T-helper 1 cell treated with Interleukin-12 subunit alpha and Interleukin-12 subunit beta and Interleukin-4 antibody, amounts not matched to agents 30 μg/mL and 1 μg/mL, for 36 hours (primary cell): ENCODE results near the gene PITPNC1.

Experiments
- H3K27ac Mint-ChIP-seq: one replicate; pipeline ENCODE4 v1.8.0; 2021; ENCODE audit warnings: mild to moderate bottlenecking, mixed read lengths
- H3K27me3 Mint-ChIP-seq: one replicate; pipeline ENCODE4 v1.8.0; 2021; ENCODE audit warnings: low read depth, mixed read lengths
- H3K36me3 Mint-ChIP-seq: one replicate; pipeline ENCODE4 v1.8.0; 2021; ENCODE audit warnings: low read depth, mixed read lengths
- H3K4me1 Mint-ChIP-seq: one replicate; pipeline ENCODE4 v1.8.0; 2021; ENCODE audit warnings: low read depth, mixed read lengths
- H3K4me3 Mint-ChIP-seq: one replicate; pipeline ENCODE4 v1.8.0; 2021; ENCODE audit warnings: mild to moderate bottlenecking, moderate library complexity, mixed read lengths
- H3K9me3 Mint-ChIP-seq: one replicate; pipeline ENCODE4 v1.8.0; 2021; ENCODE audit warnings: mixed read lengths

Gene PITPNC1

DNA sequence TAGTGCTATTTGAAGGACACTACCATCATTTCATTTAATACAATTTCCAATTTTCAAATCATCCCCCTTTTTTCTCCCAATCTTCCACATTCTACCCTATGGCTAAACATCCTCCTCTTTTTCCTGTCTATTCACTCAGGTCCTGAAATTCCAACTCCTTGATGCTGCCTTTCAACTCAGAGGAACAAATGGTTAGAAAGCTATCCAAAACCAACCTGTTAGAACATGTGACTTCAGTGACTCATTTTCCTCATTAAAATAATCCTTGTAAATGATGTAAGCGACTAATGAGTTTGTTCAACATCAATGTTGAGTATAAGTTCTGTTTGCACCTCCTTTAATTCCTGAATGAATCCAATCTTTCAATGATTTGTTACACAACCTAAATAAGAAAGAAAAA, 16.2 kb upstream of the PITPNC1 start:
- H3K36me3 Mint-ChIP-seq: peaks cover 28% of the 10 kb centered on the region
- H3K4me1 Mint-ChIP-seq: peaks cover 51% of the 10 kb centered on the region
- no peak overlapping the region for H3K4me3 Mint-ChIP-seq
- no peaks in the 10 kb centered on the region for H3K27me3 Mint-ChIP-seq
- peak overlapping the region; percentile 78 for H3K27ac Mint-ChIP-seq
- no peaks in the 10 kb centered on the region for H3K9me3 Mint-ChIP-seq

DNA sequence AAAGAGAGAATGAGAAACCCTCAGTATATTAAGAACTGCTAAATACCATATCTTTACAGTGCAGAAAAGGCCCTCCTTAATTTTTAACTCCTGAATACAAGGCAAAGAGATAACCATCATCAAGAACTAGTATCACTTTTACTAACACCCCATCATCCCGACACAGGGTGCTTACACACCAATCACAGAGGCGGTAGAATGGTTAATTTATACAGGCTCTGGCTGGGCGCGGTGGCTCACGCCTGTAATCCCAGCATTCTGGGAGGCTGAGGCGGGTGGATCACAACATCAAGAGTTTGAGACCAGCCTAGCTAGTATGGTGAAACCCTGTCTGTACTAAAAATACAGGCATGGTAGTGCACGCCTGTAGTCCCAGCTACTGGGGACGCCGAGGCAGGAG, 14.9 kb upstream of the PITPNC1 start:
- peaks cover 24% of the 10 kb centered on the region for H3K36me3 Mint-ChIP-seq

DNA sequence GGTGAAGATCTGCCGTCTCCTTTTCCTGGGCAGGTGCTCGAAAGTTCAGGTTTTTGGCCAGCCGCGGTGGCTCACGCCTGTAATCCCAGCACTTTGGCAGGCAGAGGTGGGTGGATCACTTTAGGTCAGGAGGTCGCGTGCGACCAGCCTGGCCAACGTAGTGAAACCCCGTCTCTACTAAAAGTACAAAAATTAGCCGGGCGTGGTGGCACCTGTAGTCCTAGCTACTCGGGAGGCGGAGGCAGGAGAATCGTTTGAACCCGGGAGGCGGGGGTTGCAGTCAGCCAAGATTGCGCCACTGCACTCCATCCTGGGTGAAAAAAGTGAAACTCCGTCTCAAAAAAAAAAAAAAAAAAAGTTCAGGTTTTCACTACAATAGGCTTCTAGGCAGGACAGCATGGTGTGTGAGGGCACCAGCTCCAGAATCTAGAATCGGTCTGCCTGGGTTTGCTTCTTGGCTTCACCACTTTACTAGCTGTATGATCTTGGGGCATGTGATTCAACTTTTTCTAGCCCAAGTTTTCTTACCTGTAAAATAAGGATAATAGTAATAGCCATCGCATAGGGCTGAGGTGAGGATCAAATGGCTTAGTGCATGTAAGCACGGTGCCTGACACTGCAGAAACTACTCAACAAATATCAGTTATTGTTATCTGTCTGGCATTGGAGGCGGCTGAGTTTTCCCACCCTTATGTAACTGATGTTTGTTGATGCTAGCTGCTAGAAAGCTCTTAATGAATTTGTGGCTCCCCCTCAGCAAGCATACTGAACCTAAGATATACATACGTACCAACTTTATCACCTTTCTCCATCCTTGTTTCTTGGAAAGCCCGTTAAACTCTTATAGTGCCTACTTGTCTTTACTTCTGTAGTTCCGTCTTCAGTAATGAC, 12.0 kb upstream of the PITPNC1 start:
- H3K27ac Mint-ChIP-seq: peak overlapping the region; percentile 95
- H3K9me3 Mint-ChIP-seq: no peaks in the 10 kb centered on the region
- no peaks in the 10 kb centered on the region for H3K27me3 Mint-ChIP-seq
- H3K36me3 Mint-ChIP-seq: peaks cover 19% of the 10 kb centered on the region
- peaks cover 50% of the 10 kb centered on the region for H3K4me1 Mint-ChIP-seq
- H3K4me3 Mint-ChIP-seq: peak overlapping the region; percentile 96

More for the DNA sequence above, 14.9 kb upstream of the PITPNC1 start:
- H3K4me3 Mint-ChIP-seq: no peak overlapping the region
- H3K27me3 Mint-ChIP-seq: no peaks in the 10 kb centered on the region
- H3K4me1 Mint-ChIP-seq: peaks cover 55% of the 10 kb centered on the region
- no peaks in the 10 kb centered on the region for H3K9me3 Mint-ChIP-seq
- H3K27ac Mint-ChIP-seq: peak overlapping the region; percentile 11

DNA sequence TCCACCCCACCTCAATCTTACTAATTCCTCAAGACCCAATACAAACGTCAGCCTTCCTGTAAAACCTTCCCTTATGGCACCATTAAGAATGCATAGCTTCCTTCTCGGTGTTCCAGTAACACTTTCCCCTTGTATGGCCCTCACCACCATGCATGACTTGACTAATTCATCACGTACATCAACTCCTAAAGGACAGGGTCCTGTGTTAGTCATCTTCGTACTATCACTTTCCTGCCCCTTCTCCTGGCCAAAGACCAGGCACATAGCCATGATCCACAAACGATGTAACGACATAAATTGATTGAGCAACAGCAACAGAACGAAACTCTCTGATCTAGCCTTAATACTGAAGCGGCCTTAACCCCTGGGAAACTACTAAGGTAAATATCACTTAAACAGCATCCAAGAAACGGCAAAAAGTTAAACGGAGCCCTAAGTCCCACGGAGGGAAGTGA, 11.3 kb upstream of the PITPNC1 start:
- Mint-ChIP-seq H3K27me3 (no peaks in the 10 kb centered on the region), H3K4me3 (peak overlapping the region; percentile 96), H3K4me1 (peaks cover 44% of the 10 kb centered on the region), H3K36me3 (peaks cover 18% of the 10 kb centered on the region), H3K9me3 (no peaks in the 10 kb centered on the region), H3K27ac (peak overlapping the region; percentile 95)

DNA sequence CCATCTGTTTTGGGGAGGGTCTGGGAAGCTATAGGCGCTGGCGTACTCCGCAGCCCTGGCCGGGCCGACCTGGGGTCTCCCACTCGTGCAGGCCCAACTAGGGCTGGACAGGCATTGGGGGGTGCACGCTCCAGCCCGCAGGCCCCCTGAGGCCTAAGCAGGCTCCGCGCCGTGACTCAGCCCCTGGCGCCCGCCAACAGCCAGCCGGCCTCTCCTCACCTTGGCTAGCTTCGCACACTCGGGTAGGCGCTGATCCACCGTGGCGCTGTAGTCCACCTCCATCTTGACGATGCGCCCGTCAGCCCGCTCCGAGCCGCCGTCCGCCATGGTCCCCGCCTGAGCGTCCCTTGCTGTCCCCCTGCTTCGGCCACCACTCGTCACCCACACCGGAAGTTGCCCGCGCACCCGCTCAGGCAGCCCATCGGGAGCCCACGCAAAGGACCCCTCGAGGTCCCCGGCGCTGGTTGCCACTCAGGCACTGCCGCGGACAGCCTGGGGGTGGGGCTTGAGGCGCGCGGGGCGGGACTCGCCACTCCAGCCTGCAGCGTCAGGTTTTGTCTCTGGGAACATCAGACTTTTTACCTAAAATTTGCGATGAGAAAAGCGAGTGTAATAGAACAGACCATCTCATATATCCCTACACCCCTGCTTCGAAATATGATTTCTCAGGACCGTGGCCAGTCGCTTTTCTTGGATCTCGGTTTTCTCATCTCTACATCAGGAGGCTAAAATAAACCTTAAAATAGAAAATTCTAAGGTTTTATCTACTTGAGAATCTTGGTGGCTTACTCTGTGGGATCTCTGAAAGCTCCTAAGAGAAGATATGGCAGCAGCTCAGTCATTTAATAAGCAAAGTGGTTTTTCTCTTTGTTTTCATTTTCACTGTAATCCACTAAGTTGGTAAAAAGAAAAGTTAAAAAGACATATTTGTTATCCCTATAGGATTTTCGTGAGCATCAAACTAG, 10.6 kb upstream of the PITPNC1 start, which contains the start of gene PSMD12:
Gene PSMD12, minus strand, starts transcription at position 385 of the 965 bp plus-strand sequence. Its CDS starts 58 bp downstream, at position 327.
- H3K9me3 Mint-ChIP-seq: no peaks in the 10 kb centered on the region
- H3K4me3 Mint-ChIP-seq: peak within 1 kb of the TSS; percentile 96
- H3K4me1 Mint-ChIP-seq: peaks cover 39% of the 10 kb centered on the region
- H3K27ac Mint-ChIP-seq: peak within 1 kb of the TSS; percentile 95
- H3K27me3 Mint-ChIP-seq: no peaks in the 10 kb centered on the region
- H3K36me3 Mint-ChIP-seq: peaks cover 13% of the 10 kb centered on the region

DNA sequence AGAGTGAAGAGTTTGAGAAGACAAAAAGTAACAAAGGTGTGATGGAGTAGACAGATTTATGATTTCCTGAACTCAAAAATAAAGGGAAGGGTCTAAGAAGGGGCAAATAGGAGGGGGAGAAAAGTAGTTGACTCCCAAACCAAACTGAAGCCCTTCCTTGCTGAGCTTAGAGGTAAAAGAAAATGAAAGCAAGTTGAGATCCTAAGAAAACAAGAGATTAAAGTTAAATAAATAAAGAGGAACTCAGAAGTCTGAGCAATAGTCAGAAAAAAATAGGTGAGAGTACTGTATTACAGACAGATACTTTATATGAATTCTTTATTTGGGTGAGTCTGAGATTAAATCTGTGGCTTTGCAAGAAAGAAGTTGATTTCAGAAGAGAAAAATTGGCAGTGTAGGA, 7.4 kb upstream of the PITPNC1 start:
- no peaks in the 10 kb centered on the region for H3K27me3 Mint-ChIP-seq
- H3K4me3 Mint-ChIP-seq: no peak overlapping the region
- H3K4me1 Mint-ChIP-seq: peaks cover 27% of the 10 kb centered on the region
- H3K9me3 Mint-ChIP-seq: no peaks in the 10 kb centered on the region
- peaks cover 3% of the 10 kb centered on the region for H3K36me3 Mint-ChIP-seq
- no peak overlapping the region for H3K27ac Mint-ChIP-seq

DNA sequence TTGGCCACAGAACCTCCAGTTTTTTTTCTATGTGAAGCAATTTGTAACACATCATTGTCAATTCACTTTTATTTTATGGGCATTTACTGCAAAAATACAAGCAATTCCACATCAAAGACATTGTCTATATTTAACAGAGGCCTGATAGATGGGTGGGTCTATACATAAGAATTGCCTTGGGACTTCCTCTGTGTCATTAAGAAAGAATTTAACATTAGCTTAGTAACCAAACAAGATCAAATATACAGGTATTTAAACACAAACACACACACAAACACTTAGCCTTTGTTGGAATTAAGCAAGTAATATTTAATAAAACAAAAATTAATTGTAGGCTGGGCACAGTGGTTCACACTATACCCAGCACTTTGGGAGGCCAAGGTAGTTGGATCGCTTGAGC, 4.3 kb upstream of the PITPNC1 start:
- Mint-ChIP-seq H3K27me3 (no peaks in the 10 kb centered on the region), H3K9me3 (no peaks in the 10 kb centered on the region), H3K4me3 (no peak overlapping the region), H3K27ac (no peak overlapping the region), H3K4me1 (peaks cover 20% of the 10 kb centered on the region), H3K36me3 (no peaks in the 10 kb centered on the region)

DNA sequence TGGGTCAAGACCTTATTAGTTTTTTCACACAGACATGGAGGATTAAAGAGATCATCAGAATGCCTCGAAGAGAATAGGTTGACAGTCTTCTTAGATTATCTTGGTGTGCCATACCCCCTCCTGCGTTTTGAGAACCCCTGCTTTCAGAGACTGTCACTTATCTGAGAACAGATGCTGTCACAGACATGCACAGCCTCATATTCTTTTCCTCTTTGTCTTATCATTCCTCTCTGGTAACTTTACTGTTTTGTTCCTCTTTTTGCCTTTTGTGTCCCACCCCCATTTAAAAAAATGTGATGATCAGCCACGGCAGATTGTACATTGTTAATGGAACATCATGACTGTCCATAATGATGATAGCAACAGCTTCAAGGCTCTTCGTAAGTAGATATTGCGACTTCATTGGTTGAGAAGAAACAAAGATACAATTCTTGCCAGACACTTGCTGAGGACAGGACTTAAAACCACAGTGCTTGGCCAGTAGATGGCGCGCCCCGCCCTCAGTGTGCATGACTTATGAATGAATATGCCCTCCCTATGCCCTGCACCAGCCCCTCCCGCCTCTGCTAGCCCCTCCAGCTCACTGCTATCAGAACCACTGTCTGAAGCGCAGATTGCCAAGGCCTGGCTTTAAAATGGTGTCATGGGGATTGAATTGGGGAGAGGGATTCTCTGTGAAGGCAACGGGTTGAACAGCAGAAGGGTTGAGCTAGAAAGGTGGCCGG, 2.6 kb upstream of the PITPNC1 start:
- Mint-ChIP-seq H3K9me3 (no peaks in the 10 kb centered on the region), H3K4me3 (peak overlapping the region; percentile 39), H3K27me3 (no peaks in the 10 kb centered on the region), H3K36me3 (peaks cover 3% of the 10 kb centered on the region), H3K27ac (peak overlapping the region; percentile 64), H3K4me1 (peaks cover 23% of the 10 kb centered on the region)

DNA sequence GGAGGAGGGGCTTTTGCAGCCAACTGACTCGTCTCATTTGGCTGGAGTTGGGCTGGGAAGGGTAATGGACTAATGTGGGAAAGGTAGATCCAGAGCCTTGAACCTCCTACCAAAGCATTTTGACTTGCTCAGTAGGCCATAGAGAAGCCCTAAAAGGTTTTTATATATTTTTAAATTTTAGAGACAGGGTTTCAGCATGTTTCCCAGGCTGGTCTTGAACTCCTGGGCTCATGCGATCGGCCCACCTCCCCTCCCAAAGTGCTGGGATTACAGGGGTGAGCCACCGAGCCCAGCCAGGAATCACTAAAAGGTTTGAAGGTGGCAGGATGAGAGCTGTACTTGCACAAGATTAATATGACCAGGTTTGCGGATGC, 2.0 kb upstream of the PITPNC1 start:
- Mint-ChIP-seq H3K4me3 (peak overlapping the region; percentile 19), H3K36me3 (peaks cover 3% of the 10 kb centered on the region), H3K27me3 (no peaks in the 10 kb centered on the region), H3K9me3 (no peaks in the 10 kb centered on the region), H3K27ac (no peak overlapping the region), H3K4me1 (peaks cover 23% of the 10 kb centered on the region)

DNA sequence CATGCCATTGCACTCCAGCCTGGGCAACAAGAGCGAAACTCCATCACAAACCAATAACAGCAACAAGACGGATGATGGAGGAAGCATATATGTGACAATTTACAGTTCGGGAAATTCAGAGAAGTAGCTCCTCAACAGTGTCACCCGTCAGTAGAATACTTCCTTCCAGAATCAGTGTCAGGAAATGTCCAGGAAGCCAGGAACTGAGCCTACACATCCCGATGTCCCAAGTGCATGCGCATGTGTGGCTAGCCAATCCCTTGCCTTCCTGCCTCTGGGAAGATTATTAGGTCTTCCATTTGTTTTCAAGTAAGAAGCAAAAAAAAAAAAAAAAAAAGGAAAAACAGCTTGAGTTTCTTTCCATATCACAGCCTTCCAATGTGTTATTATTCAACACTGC, 1.4 kb upstream of the PITPNC1 start:
- H3K4me3 Mint-ChIP-seq: peak overlapping the region; percentile 19
- H3K4me1 Mint-ChIP-seq: peaks cover 23% of the 10 kb centered on the region
- no peaks in the 10 kb centered on the region for H3K27me3 Mint-ChIP-seq
- peaks cover 3% of the 10 kb centered on the region for H3K36me3 Mint-ChIP-seq
- no peaks in the 10 kb centered on the region for H3K9me3 Mint-ChIP-seq
- H3K27ac Mint-ChIP-seq: no peak overlapping the region

DNA sequence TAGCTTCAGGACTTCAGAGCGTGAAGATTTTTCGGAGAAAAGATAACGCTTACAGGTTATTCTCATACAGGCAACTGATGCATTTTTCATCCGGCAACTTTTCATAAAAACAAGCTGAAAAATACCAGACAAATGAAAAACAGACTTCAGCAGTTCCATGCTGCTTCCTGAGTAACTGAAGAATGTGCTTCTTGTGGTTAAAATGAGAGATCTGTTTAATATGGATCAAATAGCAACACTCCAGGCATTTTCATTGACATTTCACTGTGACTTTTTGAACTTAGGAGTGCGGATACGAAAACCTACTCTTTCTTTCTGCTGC, 705 bp upstream of the PITPNC1 start:
- peaks cover 3% of the 10 kb centered on the region for H3K36me3 Mint-ChIP-seq
- H3K27me3 Mint-ChIP-seq: no peaks in the 10 kb centered on the region
- peak overlapping the region; percentile 71 for H3K4me3 Mint-ChIP-seq
- peaks cover 23% of the 10 kb centered on the region for H3K4me1 Mint-ChIP-seq
- H3K27ac Mint-ChIP-seq: peak overlapping the region; percentile 62
- no peaks in the 10 kb centered on the region for H3K9me3 Mint-ChIP-seq

DNA sequence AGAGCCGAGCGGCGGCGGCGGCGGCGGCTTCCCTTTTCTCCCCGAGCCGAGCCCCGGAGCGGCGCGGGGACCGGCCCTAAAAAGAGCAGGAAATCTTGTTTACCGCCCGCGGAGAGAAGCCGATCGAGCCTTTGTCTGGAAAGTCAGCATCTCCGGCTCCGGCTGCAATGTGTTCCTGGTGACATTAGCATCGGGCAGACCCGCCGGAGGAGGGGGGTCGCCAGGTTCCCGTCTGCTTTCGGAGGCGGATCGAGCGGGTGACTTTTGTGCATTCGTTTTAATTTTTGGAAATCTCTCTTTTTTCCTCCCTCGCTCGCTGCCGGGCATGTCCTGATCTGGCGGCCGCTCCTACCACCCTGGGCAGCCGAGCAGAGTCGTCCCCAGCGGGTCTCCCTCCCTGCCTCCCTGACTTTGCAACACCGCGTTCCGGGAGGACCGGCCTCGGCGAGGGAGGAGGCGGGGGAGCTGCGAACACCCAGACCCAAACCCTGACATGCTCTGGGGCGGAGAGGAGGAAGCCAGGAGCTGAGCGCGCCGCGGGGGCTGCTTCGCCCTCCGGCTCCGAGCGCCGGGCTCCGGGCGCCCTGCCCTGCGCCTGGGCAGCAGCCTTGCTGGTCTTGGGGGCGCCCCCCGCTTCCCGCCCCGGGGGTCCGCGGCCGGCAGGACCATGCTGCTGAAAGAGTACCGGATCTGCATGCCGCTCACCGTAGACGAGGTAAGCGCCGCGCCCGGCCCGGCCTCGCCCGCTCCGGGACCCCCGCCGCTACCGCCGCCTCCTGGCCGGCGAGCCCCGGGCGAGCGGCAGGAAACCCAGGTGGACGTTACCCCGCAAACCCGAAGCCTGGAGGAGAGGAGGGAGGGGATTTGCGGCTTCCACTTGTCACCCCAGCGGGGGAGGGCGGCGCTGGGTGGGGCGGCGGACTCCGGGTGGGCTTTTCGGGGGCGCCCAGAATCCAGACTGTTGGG, 690 bp downstream of the PITPNC1 start:
- Mint-ChIP-seq H3K27ac (peak overlapping the region; percentile 87), H3K36me3 (peaks cover 3% of the 10 kb centered on the region), H3K27me3 (no peaks in the 10 kb centered on the region), H3K9me3 (no peaks in the 10 kb centered on the region), H3K4me1 (peaks cover 28% of the 10 kb centered on the region), H3K4me3 (peak overlapping the region; percentile 89)

DNA sequence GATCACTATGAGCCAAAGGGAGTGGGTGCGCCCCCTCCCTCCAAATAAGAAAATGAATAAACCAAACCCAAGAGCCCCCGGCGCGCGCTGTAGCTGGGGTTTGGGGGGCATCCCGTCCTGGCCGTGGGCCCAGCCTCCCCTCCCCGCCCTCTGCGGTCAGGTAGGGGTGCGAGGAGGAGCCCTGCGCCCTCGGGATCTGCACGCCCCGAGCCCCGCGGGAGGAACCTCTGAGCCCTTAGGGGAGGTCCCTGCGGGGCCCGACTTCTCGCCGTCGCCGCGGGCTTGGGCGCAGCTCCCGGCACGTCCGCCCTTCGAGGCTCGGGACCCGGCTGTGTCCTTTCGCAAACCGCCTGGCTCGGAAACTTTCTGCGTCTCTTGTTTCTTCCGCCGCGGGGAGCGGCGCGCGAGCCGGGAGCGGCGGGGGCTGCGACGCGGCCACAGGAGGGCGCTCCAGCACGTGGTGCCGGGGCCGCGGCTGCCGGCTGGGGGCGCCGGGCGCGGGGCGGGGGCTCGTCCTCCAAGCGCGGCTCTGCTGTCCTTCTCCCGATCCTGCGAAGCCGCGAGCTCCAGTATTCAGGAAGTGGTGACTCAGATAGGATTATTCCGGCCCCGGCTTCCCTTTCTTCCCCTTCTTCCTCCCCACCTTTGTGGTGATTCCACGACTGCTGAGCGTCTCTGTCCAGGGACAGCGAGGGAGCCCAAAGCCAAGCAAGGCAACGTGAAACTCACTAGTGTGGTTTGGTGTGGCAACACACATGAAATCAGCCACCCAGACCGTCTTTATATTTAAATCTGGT, 1.6 kb downstream of the PITPNC1 start:
- peak overlapping the region; percentile 85 for H3K27ac Mint-ChIP-seq
- H3K4me1 Mint-ChIP-seq: peaks cover 28% of the 10 kb centered on the region
- no peaks in the 10 kb centered on the region for H3K27me3 Mint-ChIP-seq
- peak overlapping the region; percentile 89 for H3K4me3 Mint-ChIP-seq
- H3K9me3 Mint-ChIP-seq: no peaks in the 10 kb centered on the region
- peaks cover 3% of the 10 kb centered on the region for H3K36me3 Mint-ChIP-seq
